ENCODE data around the gene ABHD17B. TPM values are rescaled to one million over a fixed set of nuclear protein-coding genes. Genes with fewer than 3 reads are reported as not detected.

ABHD17B gene
- total RNA-seq, 4 donors from 2014 or later, result 21.2 to 24.7 (median 22.2) TPM

GRCh38 chr9:71863631-71864030 lies 47.4 kb downstream of the ABHD17B start:
- Histone ChIP-seq H3K4me3 (no peak overlapping the region), H3K27ac (no peak overlapping the region), H3K36me3 (peaks cover 0 to 69% (median 0%) of the 10 kb centered on the region in 3 donors), H3K4me1 (no peaks in the 10 kb centered on the region), H3K9me3 (peaks cover 0 to 24% (median 11%) of the 10 kb centered on the region in 3 donors), H3K27me3 (no peaks in the 10 kb centered on the region)
- intact Hi-C loops (cut with DNase I), result no loop called here
- no peak for DNase-seq
- TF ChIP-seq CTCF (IDR thresholded peaks at IDR 0.05) (no peak), POLR2A (IDR thresholded peaks at IDR 0.05) (no peak)
- WGBS, 2 donors, result 93 to 100% methylated on average over 1 of the region's 1 CpG

GRCh38 chr9:71861618-71862017 lies 49.4 kb downstream of the ABHD17B start:
- intact Hi-C loops (cut with DNase I), result no loop called here
- TF ChIP-seq POLR2A (IDR thresholded peaks at IDR 0.05), result no peak

GRCh38 chr9:71859939-71860338 lies 51.1 kb downstream of the ABHD17B start:
- 91 to 96% methylated on average over 3 of the region's 3 CpGs for WGBS, 2 donors
- Histone ChIP-seq H3K27ac (no peak overlapping the region), H3K4me3 (no peak overlapping the region), H3K9me3 (peaks cover 0 to 24% (median 11%) of the 10 kb centered on the region in 3 donors), H3K36me3 (peaks cover 0 to 34% (median 0%) of the 10 kb centered on the region in 3 donors), H3K27me3 (no peaks in the 10 kb centered on the region), H3K4me1 (no peaks in the 10 kb centered on the region)
- TF ChIP-seq POLR2A (IDR thresholded peaks at IDR 0.05) (no peak), CTCF (IDR thresholded peaks at IDR 0.05) (no peak)
- no peak for DNase-seq
- intact Hi-C loops (cut with DNase I), result no loop called here

More at GRCh38 chr9:71861618-71862017, 49.4 kb downstream of the ABHD17B start:
- no peak for DNase-seq
- Histone ChIP-seq H3K9me3 (peaks cover 0 to 24% (median 11%) of the 10 kb centered on the region in 3 donors), H3K36me3 (peaks cover 0 to 50% (median 0%) of the 10 kb centered on the region in 3 donors), H3K27me3 (no peaks in the 10 kb centered on the region), H3K4me1 (no peaks in the 10 kb centered on the region), H3K4me3 (no peak overlapping the region), H3K27ac (no peak overlapping the region)
- WGBS, 2 donors, result 77 to 83% methylated on average over 3 of the region's 3 CpGs

GRCh38 chr9:71858812-71859211 lies 52.2 kb downstream of the ABHD17B start:
- Histone ChIP-seq H3K4me1 (no peaks in the 10 kb centered on the region), H3K36me3 (peaks cover 0 to 27% (median 0%) of the 10 kb centered on the region in 3 donors), H3K9me3 (peaks cover 0 to 24% (median 11%) of the 10 kb centered on the region in 3 donors), H3K4me3 (no peak overlapping the region), H3K27me3 (no peaks in the 10 kb centered on the region), H3K27ac (no peak overlapping the region)
- DNase-seq, result no peak
- intact Hi-C loops (cut with DNase I), result no loop called here
- no peak for TF ChIP-seq POLR2A (IDR thresholded peaks at IDR 0.05)
- no peak for TF ChIP-seq CTCF (IDR thresholded peaks at IDR 0.05)

- Histone ChIP-seq H3K4me1 (no peaks in the 10 kb centered on the region), H3K27ac (no peak overlapping the region), H3K27me3 (no peaks in the 10 kb centered on the region), H3K36me3 (peaks cover 0 to 23% (median 0%) of the 10 kb centered on the region in 3 donors), H3K9me3 (peaks cover 0 to 24% (median 11%) of the 10 kb centered on the region in 3 donors), H3K4me3 (no peak overlapping the region)
- WGBS, 2 donors, result 88 to 97% methylated on average over 2 of the region's 2 CpGs
- no peak for DNase-seq
- intact Hi-C loops (cut with DNase I), result no loop called here
- no peak for TF ChIP-seq CTCF (IDR thresholded peaks at IDR 0.05)
Observed at GRCh38 chr9:71858102-71858798, 52.7 kb downstream of the ABHD17B start.
